HG02973 (cell line): Measurements from ENCODE around the gene TEAD1.

Experiments
- ATAC-seq: cut with Tn5 transposase; IDR thresholded peaks from one replicate; pipeline ENCODE4 v1.9.1; 2021; ENCODE audit warnings: moderate library complexity; ENCODE audit not compliant: unreplicated experiment

Gene TEAD1

GRCh38 chr11:12684816-12685215, 10.6 kb downstream of the TEAD1 start:
- ATAC-seq, result no peak

- no peak for ATAC-seq
These were observed 11.0 kb downstream of the TEAD1 start for GRCh38 chr11:12685229-12685628.

DNA sequence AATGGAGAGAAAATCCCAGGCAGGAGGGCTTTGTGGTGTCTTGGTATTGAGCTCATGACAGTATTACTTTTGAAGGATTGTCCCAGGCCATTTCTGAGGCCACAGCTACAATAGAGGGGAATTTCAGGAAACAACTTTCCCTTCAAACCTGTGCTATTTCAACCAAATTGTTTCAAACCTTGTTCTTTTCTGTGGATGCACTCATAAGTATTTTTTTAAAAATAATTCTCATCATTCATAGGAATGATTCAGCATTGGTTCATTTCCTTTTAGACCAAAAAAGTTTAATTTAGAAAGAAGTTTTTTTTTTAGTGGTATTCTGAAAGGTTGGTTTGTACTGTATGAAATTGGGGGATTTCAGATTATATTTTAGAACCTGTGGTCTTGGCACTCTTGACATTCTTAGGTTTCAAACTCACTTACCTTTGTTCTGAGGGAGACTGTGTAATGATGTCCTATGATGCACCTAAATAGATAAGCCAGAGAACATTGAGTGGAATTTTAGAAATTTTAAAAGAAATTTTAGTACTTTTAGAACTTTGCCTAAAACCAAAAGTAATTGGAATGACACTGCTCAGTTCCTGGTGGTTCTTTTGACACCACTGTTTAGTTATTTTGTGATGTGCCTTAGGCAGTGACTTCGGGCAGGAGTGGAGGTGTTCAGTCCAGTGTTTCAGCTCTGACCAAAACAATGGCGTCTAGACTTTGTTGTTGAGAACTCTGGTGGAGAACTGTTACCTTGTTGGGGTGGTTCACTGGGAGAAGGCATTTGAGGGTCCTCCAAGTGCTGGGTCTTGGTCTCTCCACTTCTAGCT, 12.2 kb downstream of the TEAD1 start:
- ATAC-seq, result no peak

- ATAC-seq, result no peak
These were observed 13.0 kb downstream of the TEAD1 start for GRCh38 chr11:12687216-12687623.

DNA sequence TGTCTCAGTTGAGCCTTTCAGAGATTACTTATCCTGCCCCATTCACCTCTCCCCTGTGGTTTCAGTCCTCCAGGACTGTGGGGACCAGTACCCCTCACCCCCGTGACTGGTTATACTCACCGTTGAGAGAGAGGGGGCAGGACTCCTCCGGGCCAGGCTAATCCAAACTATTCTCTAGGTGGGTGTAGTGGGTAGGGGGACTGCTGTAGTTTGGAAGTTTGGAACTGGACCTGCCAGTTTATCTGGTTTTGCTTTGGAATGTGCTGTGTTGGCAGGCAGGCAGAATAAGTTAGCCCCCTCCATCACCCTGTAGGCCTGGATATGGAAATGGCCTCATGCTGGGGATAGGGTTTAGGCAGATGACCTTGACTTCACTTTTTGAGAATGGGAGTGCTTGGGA, 13.5 kb downstream of the TEAD1 start:
- no peak for ATAC-seq

GRCh38 chr11:12689029-12689755, 15.0 kb downstream of the TEAD1 start:
- ATAC-seq, result no peak

- ATAC-seq, result no peak
These were observed 16.4 kb downstream of the TEAD1 start for GRCh38 chr11:12690663-12691062.

DNA sequence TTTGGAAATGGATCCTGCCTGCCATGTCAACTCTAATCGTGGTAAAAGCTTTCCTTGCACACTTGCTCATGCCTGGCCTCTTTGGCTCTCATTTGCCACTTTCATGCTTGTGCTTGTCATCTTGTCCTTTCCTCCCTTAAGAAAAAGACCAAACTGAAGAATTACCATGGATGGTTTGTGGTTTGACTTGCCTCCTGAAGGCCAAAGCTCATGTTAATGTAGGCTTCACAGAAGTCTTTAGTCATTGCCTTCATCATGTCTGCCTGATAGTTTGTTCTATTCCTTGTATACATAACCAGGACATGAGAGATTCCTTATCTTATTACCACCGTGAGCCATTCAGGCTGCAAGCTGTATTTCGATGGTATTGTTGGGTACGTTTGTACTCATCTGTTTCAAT, 17.3 kb downstream of the TEAD1 start:
- ATAC-seq, result no peak

DNA sequence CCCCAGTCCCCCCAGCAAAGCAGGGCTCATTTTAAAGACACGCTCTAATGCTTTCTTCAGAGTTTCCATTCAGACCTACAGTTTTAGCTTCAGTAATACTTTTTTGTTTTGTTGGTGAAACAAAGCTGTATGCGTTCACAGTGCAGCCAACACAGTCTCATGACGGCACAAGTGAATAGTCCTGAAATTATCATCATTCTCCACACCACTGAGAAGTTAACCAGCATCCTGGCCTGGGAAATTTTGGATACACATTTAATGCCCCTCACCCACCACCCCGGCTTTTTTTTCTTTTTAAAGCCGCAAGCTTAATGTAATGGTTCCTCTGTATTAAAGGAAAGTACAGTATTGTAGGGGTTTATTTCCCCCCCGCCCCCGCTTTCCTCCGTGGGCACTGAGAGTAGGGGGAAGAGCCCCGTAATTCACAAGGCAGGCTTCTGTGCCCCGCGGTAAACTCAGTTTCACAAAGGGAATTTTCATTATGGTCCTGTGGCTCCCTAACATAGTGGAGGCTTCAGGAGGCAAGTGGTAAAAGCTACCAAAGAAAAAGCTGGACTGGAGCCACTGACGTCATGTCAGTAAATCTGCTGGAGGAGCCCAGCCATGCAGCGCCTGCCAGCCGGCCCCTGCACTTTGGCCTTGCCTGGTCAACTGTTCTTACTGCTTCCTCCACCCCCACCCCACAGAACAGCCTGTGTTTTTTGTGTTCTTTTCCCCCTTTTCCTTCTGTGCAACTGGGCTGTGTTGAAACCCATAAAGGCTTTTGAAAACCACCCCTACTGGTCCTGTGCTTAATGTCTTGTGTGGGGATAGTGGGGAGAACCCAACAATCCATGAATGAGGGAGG, 18.2 kb downstream of the TEAD1 start:
- no peak for ATAC-seq

GRCh38 chr11:12693094-12693478, 18.9 kb downstream of the TEAD1 start:
- no peak for ATAC-seq

GRCh38 chr11:12693479-12694182, 19.4 kb downstream of the TEAD1 start:
- no peak for ATAC-seq

GRCh38 chr11:12694183-12694531, 19.9 kb downstream of the TEAD1 start:
- no peak for ATAC-seq

DNA sequence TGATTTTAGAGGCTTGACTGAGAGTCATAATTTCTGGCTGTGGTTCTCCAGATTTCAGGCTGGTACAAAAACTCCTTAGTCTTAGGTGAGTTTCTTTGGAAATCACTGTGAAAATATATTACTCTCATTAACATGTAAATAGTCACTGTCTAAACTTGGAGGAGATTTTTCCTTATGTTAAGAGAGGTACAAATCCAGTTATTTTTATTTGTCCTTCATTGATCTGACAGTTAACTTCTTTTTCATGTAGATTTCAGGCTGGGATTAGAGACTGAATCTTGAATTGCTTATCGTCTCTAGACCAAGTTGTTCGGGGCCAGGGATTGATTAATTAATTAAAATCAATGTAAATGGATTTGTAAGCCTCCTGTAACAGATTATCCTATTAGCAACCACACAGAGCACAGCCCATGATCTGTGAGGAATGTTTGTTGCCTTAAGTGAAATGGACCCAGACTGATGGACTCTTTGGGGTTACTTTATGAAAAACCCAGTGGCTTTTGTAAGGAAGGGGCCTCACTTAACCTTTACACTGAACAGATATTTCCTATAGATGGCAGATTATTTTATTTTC, 21.1 kb downstream of the TEAD1 start:
- ATAC-seq, result no peak

DNA sequence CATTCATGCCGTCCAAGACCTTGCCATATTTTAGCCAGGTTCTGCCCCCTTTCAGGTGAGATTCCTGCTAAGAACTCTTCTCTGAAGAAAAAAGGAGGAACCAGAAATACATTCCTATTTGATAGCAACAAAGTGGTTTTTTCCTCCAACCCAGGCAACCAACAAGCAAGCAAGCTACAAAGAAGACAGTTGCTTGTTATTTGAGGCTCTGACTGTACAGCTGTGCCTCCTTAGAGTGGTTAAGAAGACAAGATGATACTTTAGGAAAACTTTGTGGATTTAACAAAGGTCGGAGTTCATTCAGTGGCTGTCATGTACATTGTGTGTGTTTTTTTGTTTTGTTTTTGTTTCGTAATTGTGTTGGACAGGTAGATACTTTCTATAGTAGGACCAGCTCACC, 21.7 kb downstream of the TEAD1 start:
- no peak for ATAC-seq

DNA sequence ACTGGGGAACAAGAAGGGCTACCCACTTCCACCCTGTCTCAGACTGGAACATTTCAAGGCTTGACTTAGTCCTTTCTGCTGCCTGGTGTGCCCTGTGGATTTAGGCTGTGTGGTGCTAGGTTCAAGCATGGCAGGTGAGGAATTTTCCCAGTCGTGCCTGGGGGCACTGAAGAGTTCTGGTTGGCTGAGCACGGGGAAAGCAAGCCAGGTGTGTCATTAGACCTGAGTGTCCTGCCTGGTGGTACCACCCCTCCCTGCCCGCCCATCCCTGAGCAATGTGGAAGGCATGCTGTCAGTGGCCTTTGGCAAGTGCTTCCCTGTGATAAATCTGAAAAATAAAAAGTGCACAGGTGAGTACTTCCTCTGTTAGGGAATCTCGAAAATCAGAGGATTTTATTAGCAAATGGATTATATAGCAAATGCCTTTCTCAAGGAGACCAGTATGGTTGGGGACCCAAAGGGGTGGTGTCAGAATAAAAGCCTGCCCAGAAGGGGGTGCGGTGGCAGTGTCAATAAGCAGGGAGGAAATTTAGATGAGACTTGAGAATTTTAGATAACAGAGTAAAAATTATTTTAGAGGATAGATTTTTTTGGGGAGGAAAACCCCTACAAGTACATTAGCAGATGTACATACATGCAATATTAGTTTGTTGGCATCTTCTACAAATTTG, 22.8 kb downstream of the TEAD1 start:
- no peak for ATAC-seq

DNA sequence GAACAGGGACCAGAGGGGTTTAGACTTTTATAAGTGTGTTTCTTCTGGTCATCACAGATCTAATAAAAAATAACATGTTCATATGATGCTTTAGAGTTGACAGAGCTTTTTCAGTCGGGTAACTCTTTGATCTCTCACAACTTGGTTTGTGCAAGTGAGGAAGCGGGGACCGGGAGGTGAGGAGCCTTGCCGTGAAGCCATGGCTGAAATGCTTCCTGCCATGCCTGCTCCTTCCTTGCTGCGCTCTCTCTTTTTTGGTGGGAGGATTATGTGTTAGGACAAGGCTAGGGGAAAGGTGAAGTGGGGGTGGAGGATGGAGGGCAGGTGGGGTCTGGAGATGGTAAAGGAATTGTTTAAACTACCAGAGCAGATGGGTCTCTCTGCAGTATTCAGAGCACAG, 23.8 kb downstream of the TEAD1 start:
- no peak for ATAC-seq

GRCh38 chr11:12701811-12702592, 27.8 kb downstream of the TEAD1 start:
- ATAC-seq, result no peak

DNA sequence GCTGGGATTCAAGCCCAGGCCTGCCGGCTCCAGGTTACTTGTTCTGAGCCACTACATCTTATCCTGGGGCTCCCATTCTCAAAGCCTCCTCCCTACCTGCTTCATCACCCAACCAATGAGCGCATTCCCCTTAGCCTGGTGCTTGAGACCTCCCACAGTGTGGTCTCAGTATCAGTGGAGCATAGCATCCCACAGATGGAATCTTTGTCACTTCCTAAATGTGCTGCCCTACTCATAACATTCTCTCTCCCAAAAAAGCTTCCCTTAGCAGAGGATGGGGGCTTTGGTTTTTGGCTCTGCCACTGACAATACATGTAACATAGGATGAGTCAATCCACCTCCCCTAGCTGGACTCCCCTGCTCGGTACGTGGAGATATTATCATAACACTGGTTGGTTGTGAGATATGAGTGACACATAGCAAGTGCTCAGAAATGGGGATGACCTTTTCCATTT, 28.8 kb downstream of the TEAD1 start:
- ATAC-seq, result no peak

DNA sequence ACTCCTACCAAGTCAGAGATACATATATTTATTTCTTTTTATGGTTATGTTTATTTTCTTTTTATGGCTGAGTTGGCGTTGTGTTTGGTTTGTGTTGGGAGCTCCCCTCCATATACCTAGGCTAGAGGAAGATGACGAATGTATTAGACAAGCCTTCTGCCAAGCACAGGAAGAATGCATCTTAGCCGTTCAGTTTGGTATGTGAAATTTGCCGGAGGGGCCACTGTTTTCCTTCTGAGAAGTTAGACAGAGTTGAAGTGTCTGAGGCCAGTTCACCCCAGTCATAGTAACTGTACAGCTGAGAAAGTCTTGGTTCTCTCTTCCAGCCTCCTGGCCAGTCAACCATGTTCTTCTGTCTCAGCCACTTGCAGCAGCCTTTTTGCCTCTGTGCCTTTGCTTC, 29.8 kb downstream of the TEAD1 start:
- no peak for ATAC-seq
